Type B pancreatic cell (in vitro differentiated cells): Measurements from ENCODE around the gene PACRG. TPM values are rescaled to one million over a fixed set of nuclear protein-coding genes. Genes with fewer than 3 reads are reported as not detected.

Source experiments
- DNase-seq: peaks from one replicate; pipeline ENCODE4 v3.0.0; 2021; ENCODE audit warnings: mixed read lengths; ENCODE audit not compliant: unreplicated experiment; ENCODE audit errors: extremely low spot score
- H3K27ac Mint-ChIP-seq: 2 replicates; pipeline ENCODE4 v1.8.0; 2021; ENCODE audit warnings: mild to moderate bottlenecking, mixed read lengths
- H3K27me3 Mint-ChIP-seq: 2 replicates; pipeline ENCODE4 v1.8.0; 2021; ENCODE audit warnings: mixed read lengths
- H3K36me3 Mint-ChIP-seq: 2 replicates; pipeline ENCODE4 v1.8.0; 2021; ENCODE audit warnings: mixed read lengths
- H3K4me1 Mint-ChIP-seq: one replicate; pipeline ENCODE4 v1.8.0; 2021; ENCODE audit warnings: mixed read lengths; ENCODE audit not compliant: unreplicated experiment
- H3K4me3 Mint-ChIP-seq: 2 replicates; pipeline ENCODE4 v1.8.0; 2021; ENCODE audit warnings: mild to moderate bottlenecking, mixed read lengths
- H3K9me3 Mint-ChIP-seq: 2 replicates; pipeline ENCODE4 v1.8.0; 2021; ENCODE audit warnings: mixed read lengths
- total RNA-seq: library from RNA; stranded (reverse); gene quantifications from 2 replicates; pipeline ENCODE4 v1.2.1, GENCODE V29; 2021; ENCODE audit warnings: low replicate concordance
- TF ChIP-seq, protein P1 (sequence below): fragments of 200-600 bp; sonication (generic); conservative IDR thresholded peaks from 2 replicates; pipeline ENCODE4 v1.5.0; 2021; ENCODE audit warnings: antibody characterized with exemption, mild to moderate bottlenecking

Gene PACRG
- total RNA-seq, 1 donor from 2014 or later: 5.6 TPM

DNA sequence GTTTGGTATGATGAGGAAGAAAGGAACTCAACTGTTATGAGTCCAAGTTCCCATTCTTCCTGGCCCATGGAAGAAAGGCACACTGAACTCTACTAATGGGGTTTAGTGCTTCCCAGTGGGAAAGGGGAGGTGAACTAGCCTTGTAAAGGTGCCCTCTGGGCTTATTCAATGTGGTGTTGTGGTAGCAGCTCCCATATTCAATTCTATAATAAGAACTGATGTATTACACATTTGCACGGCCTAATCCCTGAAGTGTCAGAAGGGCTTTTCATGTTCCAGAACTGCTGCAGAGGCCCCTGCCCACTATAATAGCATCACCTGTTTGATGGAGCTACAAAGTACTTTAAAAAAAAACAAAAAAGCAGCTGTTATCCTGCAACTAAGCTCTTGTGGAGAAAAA, 17.4 kb upstream of the PACRG start:
- no peak for DNase-seq
- H3K4me3 Mint-ChIP-seq: no peak overlapping the region
- no peaks in the 10 kb centered on the region for H3K36me3 Mint-ChIP-seq
- H3K27ac Mint-ChIP-seq: no peak overlapping the region
- H3K4me1 Mint-ChIP-seq: peaks cover 8% of the 10 kb centered on the region
- TF ChIP-seq, protein P1, sequence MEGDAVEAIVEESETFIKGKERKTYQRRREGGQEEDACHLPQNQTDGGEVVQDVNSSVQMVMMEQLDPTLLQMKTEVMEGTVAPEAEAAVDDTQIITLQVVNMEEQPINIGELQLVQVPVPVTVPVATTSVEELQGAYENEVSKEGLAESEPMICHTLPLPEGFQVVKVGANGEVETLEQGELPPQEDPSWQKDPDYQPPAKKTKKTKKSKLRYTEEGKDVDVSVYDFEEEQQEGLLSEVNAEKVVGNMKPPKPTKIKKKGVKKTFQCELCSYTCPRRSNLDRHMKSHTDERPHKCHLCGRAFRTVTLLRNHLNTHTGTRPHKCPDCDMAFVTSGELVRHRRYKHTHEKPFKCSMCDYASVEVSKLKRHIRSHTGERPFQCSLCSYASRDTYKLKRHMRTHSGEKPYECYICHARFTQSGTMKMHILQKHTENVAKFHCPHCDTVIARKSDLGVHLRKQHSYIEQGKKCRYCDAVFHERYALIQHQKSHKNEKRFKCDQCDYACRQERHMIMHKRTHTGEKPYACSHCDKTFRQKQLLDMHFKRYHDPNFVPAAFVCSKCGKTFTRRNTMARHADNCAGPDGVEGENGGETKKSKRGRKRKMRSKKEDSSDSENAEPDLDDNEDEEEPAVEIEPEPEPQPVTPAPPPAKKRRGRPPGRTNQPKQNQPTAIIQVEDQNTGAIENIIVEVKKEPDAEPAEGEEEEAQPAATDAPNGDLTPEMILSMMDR: no peak
- no peaks in the 10 kb centered on the region for H3K9me3 Mint-ChIP-seq
- no peaks in the 10 kb centered on the region for H3K27me3 Mint-ChIP-seq

GRCh38 chr6:162710936-162711335, 16.8 kb upstream of the PACRG start:
- H3K27me3 Mint-ChIP-seq: no peaks in the 10 kb centered on the region
- TF ChIP-seq, protein P1: no peak
- H3K4me3 Mint-ChIP-seq: no peak overlapping the region

DNA sequence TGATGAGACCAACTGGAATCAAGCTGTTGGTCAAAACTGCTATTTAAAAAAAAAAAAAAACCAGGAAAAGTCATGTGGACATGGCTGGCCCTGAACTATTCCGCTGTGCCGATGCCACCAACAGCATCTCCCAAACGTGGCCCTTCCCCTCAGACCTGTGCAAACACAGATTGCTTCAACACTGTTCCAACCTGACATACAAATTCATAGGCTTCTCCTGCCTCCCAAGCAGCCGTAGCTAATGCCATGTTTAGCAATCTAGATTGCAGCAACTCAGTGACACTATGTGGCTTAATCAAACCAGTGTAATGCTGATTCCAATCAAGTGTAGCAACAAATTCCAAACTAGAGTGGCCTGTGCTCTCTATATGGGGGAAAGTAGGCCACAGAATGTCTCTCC, 16.4 kb upstream of the PACRG start:
- H3K36me3 Mint-ChIP-seq: no peaks in the 10 kb centered on the region
- TF ChIP-seq, protein P1: no peak
- no peak overlapping the region for H3K4me3 Mint-ChIP-seq
- DNase-seq: no peak
- no peaks in the 10 kb centered on the region for H3K27me3 Mint-ChIP-seq
- H3K9me3 Mint-ChIP-seq: peaks cover under 1% of the 10 kb centered on the region
- no peak overlapping the region for H3K27ac Mint-ChIP-seq
- H3K4me1 Mint-ChIP-seq: peaks cover 3% of the 10 kb centered on the region

More at GRCh38 chr6:162710936-162711335, 16.8 kb upstream of the PACRG start:
- Mint-ChIP-seq H3K27ac (no peak overlapping the region), H3K4me1 (peaks cover 7% of the 10 kb centered on the region), H3K9me3 (no peaks in the 10 kb centered on the region), H3K36me3 (no peaks in the 10 kb centered on the region)
- DNase-seq: no peak

DNA sequence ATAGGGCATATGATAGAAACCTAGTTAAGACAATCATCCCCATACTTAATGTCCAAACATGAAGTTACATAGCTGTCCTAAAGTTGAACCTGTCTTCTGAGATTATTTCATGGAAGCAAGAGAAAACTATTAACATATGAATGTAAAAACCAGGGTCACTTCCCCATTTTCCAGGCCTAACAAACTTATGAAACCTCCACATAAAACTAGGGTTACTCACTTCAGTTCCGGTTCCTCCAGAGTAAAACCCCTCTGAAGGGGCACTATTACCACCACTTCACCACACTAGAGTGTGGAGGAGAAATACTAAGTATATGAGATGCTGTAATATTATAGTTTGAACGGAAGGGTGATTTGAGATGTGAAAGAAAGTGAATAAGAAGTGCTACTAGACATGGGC, 15.1 kb upstream of the PACRG start:
- Mint-ChIP-seq H3K4me1 (no peaks in the 10 kb centered on the region), H3K4me3 (no peak overlapping the region)

DNA sequence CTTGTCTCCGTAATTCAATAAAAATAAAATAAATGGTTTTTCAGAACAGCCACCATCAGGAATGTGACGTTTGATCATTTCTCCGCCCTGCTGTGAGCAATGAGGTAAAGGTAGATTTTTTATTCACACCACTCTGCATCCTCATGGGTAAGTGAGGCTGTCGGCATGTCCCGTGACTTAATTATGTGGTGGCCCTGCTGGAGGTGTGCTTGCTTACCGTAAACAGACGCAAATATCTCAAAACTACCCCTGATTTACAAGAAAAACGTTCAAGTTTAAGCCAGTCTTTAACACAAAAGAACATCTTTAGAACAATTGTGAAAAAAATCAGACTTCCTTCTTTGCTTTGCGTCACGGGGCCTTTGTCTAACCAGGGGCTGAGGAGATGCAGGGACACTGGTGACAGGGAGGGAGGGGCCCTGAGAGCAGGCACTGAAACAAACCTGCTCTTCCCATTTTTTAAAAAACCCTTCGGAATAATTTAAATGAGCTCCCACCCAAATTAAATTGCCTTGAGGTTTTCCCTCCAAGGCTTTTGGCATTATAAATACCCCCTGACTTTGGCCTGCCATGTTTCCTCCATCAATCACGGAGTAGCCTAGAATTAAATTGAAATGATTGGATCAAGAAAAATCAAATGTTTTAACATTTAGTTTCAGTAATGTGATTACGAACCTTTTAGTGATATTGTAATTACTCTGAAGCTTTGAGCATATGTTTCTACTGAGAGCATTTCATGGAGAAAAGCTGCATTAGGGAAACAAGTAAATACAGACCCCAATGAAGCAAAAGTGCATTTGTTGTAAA, 13.6 kb upstream of the PACRG start:
- TF ChIP-seq, protein P1: no peak
- Mint-ChIP-seq H3K27me3 (no peaks in the 10 kb centered on the region), H3K36me3 (no peaks in the 10 kb centered on the region), H3K27ac (no peak overlapping the region), H3K9me3 (peaks cover 7% of the 10 kb centered on the region), H3K4me3 (no peak overlapping the region), H3K4me1 (peaks cover 3% of the 10 kb centered on the region)
- DNase-seq: no peak

More for the DNA sequence above, 15.1 kb upstream of the PACRG start:
- H3K36me3 Mint-ChIP-seq: no peaks in the 10 kb centered on the region
- no peak overlapping the region for H3K27ac Mint-ChIP-seq
- DNase-seq: no peak
- TF ChIP-seq, protein P1: no peak
- H3K27me3 Mint-ChIP-seq: no peaks in the 10 kb centered on the region
- H3K9me3 Mint-ChIP-seq: peaks cover 7% of the 10 kb centered on the region
